Nephron progenitor cell (in vitro differentiated cells): ENCODE measurements around the gene THAP5.

Source experiments
- DNase-seq: peaks from one replicate; pipeline ENCODE4 v3.0.0; 2021
- H3K27ac Mint-ChIP-seq: 2 replicates; pipeline ENCODE4 v1.8.0; 2021; ENCODE audit warnings: mild to moderate bottlenecking, moderate library complexity, mixed read lengths
- H3K27me3 Mint-ChIP-seq: 2 replicates; pipeline ENCODE4 v1.8.0; 2021; ENCODE audit warnings: mild to moderate bottlenecking, low read depth, mixed read lengths; ENCODE audit not compliant: poor library complexity
- H3K36me3 Mint-ChIP-seq: 2 replicates; pipeline ENCODE4 v1.8.0; 2021; ENCODE audit warnings: low read depth, mixed read lengths
- H3K4me1 Mint-ChIP-seq: 2 replicates; pipeline ENCODE4 v1.8.0; 2021; ENCODE audit warnings: mixed read lengths
- H3K4me3 Mint-ChIP-seq: 2 replicates; pipeline ENCODE4 v1.8.0; 2021; ENCODE audit warnings: mild to moderate bottlenecking, moderate library complexity, mixed read lengths
- H3K9me3 Mint-ChIP-seq: 2 replicates; pipeline ENCODE4 v1.8.0; 2021; ENCODE audit warnings: mild to moderate bottlenecking, moderate library complexity, mixed read lengths
- TF ChIP-seq, protein P1 (sequence below): fragments of 200-600 bp; sonication (generic); IDR thresholded peaks from 2 replicates; pipeline ENCODE4 v1.5.0; 2021; ENCODE audit warnings: antibody characterized with exemption

THAP5 gene

GRCh38 chr7:108600399-108600798, 30.9 kb upstream of the THAP5 start:
- peaks cover 13% of the 10 kb centered on the region for H3K27me3 Mint-ChIP-seq

GRCh38 chr7:108598914-108599580, 29.5 kb upstream of the THAP5 start:
- no peaks in the 10 kb centered on the region for H3K36me3 Mint-ChIP-seq
- H3K4me1 Mint-ChIP-seq = peaks cover 20% of the 10 kb centered on the region
- no peak overlapping the region for H3K4me3 Mint-ChIP-seq
- no peak overlapping the region for H3K27ac Mint-ChIP-seq
- no peak for DNase-seq
- TF ChIP-seq, protein P1, sequence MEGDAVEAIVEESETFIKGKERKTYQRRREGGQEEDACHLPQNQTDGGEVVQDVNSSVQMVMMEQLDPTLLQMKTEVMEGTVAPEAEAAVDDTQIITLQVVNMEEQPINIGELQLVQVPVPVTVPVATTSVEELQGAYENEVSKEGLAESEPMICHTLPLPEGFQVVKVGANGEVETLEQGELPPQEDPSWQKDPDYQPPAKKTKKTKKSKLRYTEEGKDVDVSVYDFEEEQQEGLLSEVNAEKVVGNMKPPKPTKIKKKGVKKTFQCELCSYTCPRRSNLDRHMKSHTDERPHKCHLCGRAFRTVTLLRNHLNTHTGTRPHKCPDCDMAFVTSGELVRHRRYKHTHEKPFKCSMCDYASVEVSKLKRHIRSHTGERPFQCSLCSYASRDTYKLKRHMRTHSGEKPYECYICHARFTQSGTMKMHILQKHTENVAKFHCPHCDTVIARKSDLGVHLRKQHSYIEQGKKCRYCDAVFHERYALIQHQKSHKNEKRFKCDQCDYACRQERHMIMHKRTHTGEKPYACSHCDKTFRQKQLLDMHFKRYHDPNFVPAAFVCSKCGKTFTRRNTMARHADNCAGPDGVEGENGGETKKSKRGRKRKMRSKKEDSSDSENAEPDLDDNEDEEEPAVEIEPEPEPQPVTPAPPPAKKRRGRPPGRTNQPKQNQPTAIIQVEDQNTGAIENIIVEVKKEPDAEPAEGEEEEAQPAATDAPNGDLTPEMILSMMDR = no peak
- peaks cover 9% of the 10 kb centered on the region for H3K27me3 Mint-ChIP-seq
- no peaks in the 10 kb centered on the region for H3K9me3 Mint-ChIP-seq

More at GRCh38 chr7:108600399-108600798, 30.9 kb upstream of the THAP5 start:
- TF ChIP-seq, protein P1 = no peak
- no peaks in the 10 kb centered on the region for H3K36me3 Mint-ChIP-seq
- no peaks in the 10 kb centered on the region for H3K9me3 Mint-ChIP-seq
- H3K27ac Mint-ChIP-seq = no peak overlapping the region
- DNase-seq = no peak
- no peak overlapping the region for H3K4me3 Mint-ChIP-seq
- H3K4me1 Mint-ChIP-seq = peaks cover 20% of the 10 kb centered on the region

- TF ChIP-seq, protein P1 = no peak
- peaks cover 20% of the 10 kb centered on the region for H3K4me1 Mint-ChIP-seq
- no peaks in the 10 kb centered on the region for H3K9me3 Mint-ChIP-seq
- no peak overlapping the region for H3K27ac Mint-ChIP-seq
- H3K27me3 Mint-ChIP-seq = peaks cover 7% of the 10 kb centered on the region
- DNase-seq = peak; percentile 13
- no peak overlapping the region for H3K4me3 Mint-ChIP-seq
- H3K36me3 Mint-ChIP-seq = no peaks in the 10 kb centered on the region
Observed at GRCh38 chr7:108598153-108598552, 28.6 kb upstream of the THAP5 start.

GRCh38 chr7:108596560-108596959, 27.1 kb upstream of the THAP5 start:
- TF ChIP-seq, protein P1 = no peak
- Mint-ChIP-seq H3K9me3 (no peaks in the 10 kb centered on the region), H3K27me3 (peaks cover 5% of the 10 kb centered on the region), H3K4me3 (no peak overlapping the region), H3K4me1 (peaks cover 20% of the 10 kb centered on the region), H3K36me3 (no peaks in the 10 kb centered on the region), H3K27ac (no peak overlapping the region)
- DNase-seq = no peak

DNA sequence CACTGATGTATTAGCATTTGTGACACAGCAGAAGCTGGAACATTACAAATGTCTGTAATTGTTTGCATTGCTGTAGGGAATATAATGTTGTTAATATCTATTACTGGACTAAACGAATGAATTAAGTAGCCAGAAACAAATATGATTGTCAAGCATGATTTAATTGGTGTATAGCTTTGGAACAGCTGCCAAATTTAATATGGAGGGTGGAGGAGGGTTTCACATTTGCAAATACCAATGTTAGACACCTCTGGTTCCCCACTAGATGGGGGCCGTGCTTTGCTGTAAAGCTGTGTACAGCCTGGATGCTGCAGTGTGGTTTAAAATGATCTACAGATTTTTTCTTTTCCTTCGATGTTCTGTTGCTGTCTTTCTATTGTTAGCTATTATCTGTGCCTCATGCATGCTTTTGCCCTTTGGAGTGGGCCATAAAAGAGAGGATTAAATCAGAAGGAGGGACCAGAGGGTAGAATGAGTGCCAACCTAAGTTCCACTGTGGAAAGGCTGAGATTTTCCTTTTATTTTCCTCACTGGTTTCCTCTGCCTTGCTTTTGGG, 23.2 kb upstream of the THAP5 start:
- Mint-ChIP-seq H3K36me3 (no peaks in the 10 kb centered on the region), H3K27me3 (peaks cover 5% of the 10 kb centered on the region), H3K4me3 (no peak overlapping the region), H3K4me1 (peaks cover 16% of the 10 kb centered on the region), H3K9me3 (no peaks in the 10 kb centered on the region), H3K27ac (no peak overlapping the region)
- TF ChIP-seq, protein P1 = no peak
- DNase-seq = peak; percentile 15

GRCh38 chr7:108590606-108591005, 21.1 kb upstream of the THAP5 start:
- Mint-ChIP-seq H3K27ac (no peak overlapping the region), H3K4me3 (no peak overlapping the region), H3K9me3 (no peaks in the 10 kb centered on the region), H3K4me1 (peaks cover 16% of the 10 kb centered on the region), H3K27me3 (peaks cover 8% of the 10 kb centered on the region), H3K36me3 (no peaks in the 10 kb centered on the region)
- TF ChIP-seq, protein P1 = no peak
- no peak for DNase-seq
